ENCODE measurements around the gene RANBP9.

- no peak for TF ChIP-seq CTCF (IDR thresholded peaks at IDR 0.05)
- TF ChIP-seq POLR2A (IDR thresholded peaks at IDR 0.05), result no peak
Measured at GRCh38 chr6:13754644-13755043, 43.0 kb upstream of the RANBP9 start.
